Measurements from ENCODE around the gene SCN2A.
A peak's percentile ranks its signal among the peaks of the same experiment; 100 is the strongest.

Gene SCN2A

DNA sequence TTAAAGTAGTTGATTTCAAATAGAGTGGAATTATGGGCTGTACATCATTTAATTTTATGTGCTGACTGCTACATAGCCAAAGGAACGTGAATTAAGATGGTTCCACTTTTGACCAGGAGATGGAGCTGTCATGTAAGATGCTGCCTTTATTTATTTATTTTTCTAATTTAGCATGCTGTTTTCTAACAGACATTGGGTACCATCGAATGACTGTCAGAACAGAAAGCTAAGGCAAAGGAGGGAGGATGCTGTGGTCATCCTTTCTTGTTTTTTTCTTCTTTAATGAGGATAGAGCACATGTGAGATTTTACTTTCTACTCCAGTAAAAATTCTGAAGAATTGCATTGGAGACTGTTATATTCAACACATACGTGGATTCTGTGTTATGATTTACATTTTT lies at the start of gene SCN2A:
TSS of gene SCN2A (plus strand) at position 185 of the 400 bp plus-strand sequence. CDS start 56,410 bp downstream, outside the sequence.
- peak; percentile 62 for TF ChIP-seq CTCF (IDR thresholded peaks at IDR 0.05; ENCODE audit: low read depth, low read length, missing control alignments)
- in situ Hi-C loops (cut with HindIII; ENCODE audit: low sequenced_read_pairs) = no loop called here
- peak; percentile 60 for DNase-seq (ENCODE audit: low read depth)
- no peak within 1 kb of the TSS for H3K4me3 ChIP-seq (ENCODE audit: low read depth, low read length)

GRCh38 chr2:165191096-165191728 lies 48.0 kb upstream of the SCN2A start:
- TF ChIP-seq CTCF (IDR thresholded peaks at IDR 0.05; ENCODE audit: low read depth, low read length, missing control alignments) = no peak
- DNase-seq (ENCODE audit: low read depth) = no peak
- H3K4me3 ChIP-seq (ENCODE audit: low read depth, low read length) = no peak overlapping the region
- in situ Hi-C loops (cut with HindIII; ENCODE audit: low sequenced_read_pairs) = no loop called here

DNA sequence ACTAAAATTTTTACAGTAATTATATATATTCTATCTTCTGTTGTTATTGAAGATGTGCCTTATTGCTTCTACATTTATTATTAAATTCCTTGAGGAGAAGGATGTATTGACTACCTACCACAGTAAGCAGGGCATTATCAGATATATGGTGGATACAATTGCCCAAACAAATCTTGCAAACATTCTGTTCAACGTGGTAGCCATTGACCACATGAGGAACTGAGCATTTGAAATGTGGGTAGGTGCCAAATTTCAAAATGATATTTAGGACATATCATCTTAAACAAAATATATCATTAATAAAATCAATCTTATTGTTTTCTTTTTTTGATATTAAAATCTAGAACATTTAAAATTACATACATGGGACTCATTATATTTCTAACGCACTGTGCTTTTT lies 46.5 kb upstream of the SCN2A start:
- no peak overlapping the region for H3K4me3 ChIP-seq (ENCODE audit: low read depth, low read length)
- TF ChIP-seq CTCF (IDR thresholded peaks at IDR 0.05; ENCODE audit: low read depth, low read length, missing control alignments) = no peak
- no peak for DNase-seq (ENCODE audit: low read depth)
- in situ Hi-C loops (cut with HindIII; ENCODE audit: low sequenced_read_pairs) = no loop called here

DNA sequence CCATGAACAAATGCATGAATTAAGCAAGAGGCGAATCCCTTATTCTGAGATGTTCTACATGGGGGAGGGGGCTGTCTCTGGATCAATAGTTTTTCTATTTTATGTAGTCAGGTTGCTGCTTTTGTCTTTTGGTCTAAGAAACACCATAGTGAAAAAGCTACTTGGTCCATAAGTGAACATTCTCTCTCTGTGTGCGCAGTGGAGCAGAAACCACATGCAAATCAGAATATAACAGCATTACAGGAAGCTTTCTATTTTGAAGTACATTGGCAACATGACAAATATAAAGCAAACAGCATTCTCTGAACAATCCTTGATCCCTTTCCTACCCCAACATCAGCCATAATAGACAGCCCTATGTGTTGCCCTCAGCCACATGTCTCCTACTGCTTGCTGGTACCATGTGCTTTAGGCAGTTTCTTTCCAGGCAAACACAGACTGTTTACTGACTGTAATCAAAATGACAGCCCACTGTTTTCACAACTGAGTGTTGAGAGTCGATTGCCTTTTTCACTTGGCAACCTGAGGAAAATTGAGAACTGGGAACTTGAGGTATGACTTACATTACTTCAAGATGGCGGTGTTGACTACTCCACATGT lies 45.9 kb upstream of the SCN2A start:
- H3K4me3 ChIP-seq (ENCODE audit: low read depth, low read length) = no peak overlapping the region
- no peak for TF ChIP-seq CTCF (IDR thresholded peaks at IDR 0.05; ENCODE audit: low read depth, low read length, missing control alignments)
- no peak for DNase-seq (ENCODE audit: low read depth)
- in situ Hi-C loops (cut with HindIII; ENCODE audit: low sequenced_read_pairs) = no loop called here

DNA sequence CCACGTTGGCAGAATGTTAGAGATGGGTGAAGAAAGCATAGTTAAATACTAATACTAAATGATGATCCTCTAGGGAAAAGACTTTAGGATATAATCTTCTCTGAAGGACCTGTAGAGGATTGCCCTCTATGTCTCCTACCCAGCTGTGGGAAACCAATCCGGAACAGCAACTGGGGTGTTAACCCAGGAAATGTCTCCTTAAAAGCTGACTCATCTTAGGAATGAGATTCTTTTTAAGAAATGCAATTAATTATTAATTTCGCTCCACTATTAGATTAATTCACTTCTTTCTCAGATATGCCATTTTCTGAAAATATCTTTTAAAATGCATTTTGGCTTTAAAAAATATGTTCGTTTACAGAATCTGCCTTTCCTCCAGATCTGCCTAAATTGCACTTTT lies 42.8 kb upstream of the SCN2A start:
- H3K4me3 ChIP-seq (ENCODE audit: low read depth, low read length) = no peak overlapping the region
- TF ChIP-seq CTCF (IDR thresholded peaks at IDR 0.05; ENCODE audit: low read depth, low read length, missing control alignments) = no peak
- in situ Hi-C loops (cut with HindIII; ENCODE audit: low sequenced_read_pairs) = no loop called here
- no peak for DNase-seq (ENCODE audit: low read depth)

DNA sequence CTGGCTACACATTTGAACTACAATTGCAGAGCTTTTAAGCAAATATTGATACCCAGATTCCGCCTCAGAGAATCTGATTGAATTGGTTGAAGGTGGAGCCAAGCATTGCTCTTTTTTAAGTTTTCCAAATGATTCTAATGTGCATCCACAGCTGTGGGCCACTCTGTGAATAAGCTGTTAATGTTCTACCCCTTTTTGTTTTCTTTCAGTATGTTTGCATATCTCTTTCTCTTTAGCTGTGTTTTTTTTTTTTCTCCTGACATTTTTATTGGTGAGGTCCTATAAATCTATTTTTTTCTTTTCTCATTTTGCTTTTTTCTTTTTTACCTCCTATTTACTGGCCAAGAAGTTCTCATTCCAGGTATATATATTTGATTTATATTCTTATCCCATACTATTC lies 41.9 kb upstream of the SCN2A start:
- no peak for DNase-seq (ENCODE audit: low read depth)
- in situ Hi-C loops (cut with HindIII; ENCODE audit: low sequenced_read_pairs) = no loop called here
- H3K4me3 ChIP-seq (ENCODE audit: low read depth, low read length) = no peak overlapping the region
- no peak for TF ChIP-seq CTCF (IDR thresholded peaks at IDR 0.05; ENCODE audit: low read depth, low read length, missing control alignments)

All from astrocyte of the cerebellum (primary cell).